Measurements from ENCODE around the gene TRAPPC1. TPM values are rescaled to one million over a fixed set of nuclear protein-coding genes. Genes with fewer than 3 reads are reported as not detected.

Gene TRAPPC1
- total RNA-seq, 4 donors from 2014 or later = 42.7 to 70.9 (median 68.8) TPM

DNA sequence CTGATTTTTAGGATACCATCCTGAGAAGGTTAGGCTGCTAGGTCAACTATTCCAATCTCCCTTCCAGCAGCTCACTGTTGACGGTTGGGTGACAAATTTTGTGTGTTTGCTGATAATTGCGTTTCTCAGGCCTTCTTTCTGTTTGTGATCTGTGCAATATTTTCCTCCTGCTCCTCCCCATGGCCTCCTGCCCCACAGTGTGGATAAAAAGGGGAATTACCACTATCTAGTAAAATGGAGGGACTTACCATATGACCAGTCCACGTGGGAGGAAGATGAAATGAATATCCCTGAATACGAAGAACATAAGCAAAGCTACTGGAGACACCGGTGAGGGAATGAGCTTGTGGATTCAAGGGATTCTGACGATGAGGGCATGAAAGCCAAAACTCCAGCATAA is 34.0 kb downstream of the TRAPPC1 start:
- no peak overlapping the region for H3K4me3 ChIP-seq
- intact Hi-C loops (cut with DNase I; ENCODE audit: low total_unique reads) = no loop called here
- H3K4me1 ChIP-seq = no peaks in the 10 kb centered on the region
- peaks cover 0 to 49% (median 24%) of the 10 kb centered on the region in 4 donors for H3K36me3 ChIP-seq
- peak; percentile 27 for DNase-seq
- TF ChIP-seq CTCF (IDR thresholded peaks at IDR 0.05) (peak; percentile 38 to 79 (median 53)), EP300 (IDR thresholded peaks at IDR 0.05; ENCODE audit: low read depth) (no peak), POLR2A (IDR thresholded peaks at IDR 0.05) (no peak), POLR2AphosphoS5 (IDR thresholded peaks at IDR 0.05) (no peak)
- H3K9me3 ChIP-seq = no peaks in the 10 kb centered on the region
- H3K27ac ChIP-seq = no peak overlapping the region
- 43 to 44% methylated on average over 5 to 6 of the region's 6 CpGs for WGBS, 2 donors (ENCODE audit: low coverage in 1 of 2)
- H3K27me3 ChIP-seq = no peaks in the 10 kb centered on the region
- in situ Hi-C loops (cut with MboI; ENCODE audit: low pct_ligation_motif_present in 1 of 4, low pct_unique_long_range_greater_than_20kb in 1 of 4, low sequenced_read_pairs in 3 of 4) = no loop called here

GRCh38 chr17:7897090-7897489 is 34.7 kb downstream of the TRAPPC1 start:
- H3K9me3 ChIP-seq = no peaks in the 10 kb centered on the region
- 72 to 91% methylated on average over 7 to 13 of the region's 13 CpGs for WGBS, 2 donors (ENCODE audit: low coverage in 1 of 2)
- H3K36me3 ChIP-seq = peaks cover 0 to 47% (median 23%) of the 10 kb centered on the region in 4 donors
- intact Hi-C loops (cut with DNase I; ENCODE audit: low total_unique reads) = no loop called here
- in situ Hi-C loops (cut with MboI; ENCODE audit: low pct_ligation_motif_present in 1 of 4, low pct_unique_long_range_greater_than_20kb in 1 of 4, low sequenced_read_pairs in 3 of 4) = no loop called here
- H3K4me1 ChIP-seq = no peaks in the 10 kb centered on the region
- H3K4me3 ChIP-seq = no peak overlapping the region
- DNase-seq = no peak
- no peak for TF ChIP-seq POLR2A (IDR thresholded peaks at IDR 0.05)
- TF ChIP-seq POLR2AphosphoS5 (IDR thresholded peaks at IDR 0.05) = no peak
- no peak for TF ChIP-seq EP300 (IDR thresholded peaks at IDR 0.05; ENCODE audit: low read depth)
- TF ChIP-seq CTCF (IDR thresholded peaks at IDR 0.05) = no peak
- H3K27me3 ChIP-seq = no peaks in the 10 kb centered on the region
- no peak overlapping the region for H3K27ac ChIP-seq

DNA sequence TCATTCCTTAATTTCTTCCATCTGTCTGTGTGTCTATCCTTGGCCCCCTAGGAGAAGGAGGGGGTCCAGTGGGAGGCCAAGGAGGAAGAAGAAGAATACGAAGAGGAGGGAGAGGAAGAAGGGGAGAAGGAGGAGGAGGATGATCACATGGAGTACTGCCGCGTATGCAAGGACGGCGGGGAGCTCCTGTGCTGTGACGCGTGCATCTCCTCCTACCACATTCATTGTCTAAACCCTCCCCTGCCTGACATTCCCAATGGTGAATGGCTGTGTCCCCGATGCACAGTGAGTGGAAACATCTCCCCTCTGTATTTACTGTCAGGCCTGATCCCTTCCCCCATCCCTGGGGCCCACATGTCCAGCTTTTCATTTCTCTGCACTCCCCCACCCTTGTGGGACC is 36.9 kb downstream of the TRAPPC1 start:
- H3K4me3 ChIP-seq = no peak overlapping the region
- DNase-seq = no peak
- H3K27ac ChIP-seq = no peak overlapping the region
- peaks cover 3 to 4% (median 3%) of the 10 kb centered on the region in 4 donors for H3K4me1 ChIP-seq
- intact Hi-C loops (cut with DNase I; ENCODE audit: low total_unique reads) = loop anchor here (5.0 kb wide), 1 partner anchor 38 kb away; the partner anchor contains the start of genes CYB5D1, NAA38 and TMEM88
- no peak for TF ChIP-seq EP300 (IDR thresholded peaks at IDR 0.05; ENCODE audit: low read depth)
- no peak for TF ChIP-seq CTCF (IDR thresholded peaks at IDR 0.05)
- TF ChIP-seq POLR2A (IDR thresholded peaks at IDR 0.05) = no peak
- TF ChIP-seq POLR2AphosphoS5 (IDR thresholded peaks at IDR 0.05) = no peak
- in situ Hi-C loops (cut with MboI; ENCODE audit: low pct_ligation_motif_present in 1 of 4, low pct_unique_long_range_greater_than_20kb in 1 of 4, low sequenced_read_pairs in 3 of 4) = no loop called here
- 77 to 85% methylated on average over 5 to 8 of the region's 8 CpGs for WGBS, 2 donors (ENCODE audit: low coverage in 1 of 2)
- peaks cover 0 to 39% (median 17%) of the 10 kb centered on the region in 4 donors for H3K36me3 ChIP-seq
- no peaks in the 10 kb centered on the region for H3K9me3 ChIP-seq
- H3K27me3 ChIP-seq = no peaks in the 10 kb centered on the region

DNA sequence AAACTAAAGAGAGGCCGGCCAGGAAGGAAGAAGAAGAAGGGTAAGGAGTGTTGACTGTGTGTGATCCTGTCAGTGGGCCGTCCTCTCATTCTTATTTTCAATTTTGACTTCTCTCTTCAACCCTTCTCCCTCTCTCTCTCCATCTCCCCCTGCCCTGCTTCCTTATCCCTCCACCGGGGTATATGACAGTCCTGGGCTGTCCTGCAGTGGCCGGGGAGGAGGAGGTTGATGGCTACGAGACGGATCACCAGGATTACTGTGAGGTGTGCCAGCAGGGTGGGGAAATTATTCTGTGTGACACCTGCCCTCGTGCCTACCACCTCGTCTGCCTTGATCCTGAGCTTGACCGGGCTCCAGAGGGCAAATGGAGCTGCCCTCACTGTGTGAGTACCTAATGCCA is 37.5 kb downstream of the TRAPPC1 start:
- TF ChIP-seq CTCF (IDR thresholded peaks at IDR 0.05) = no peak
- no peak for TF ChIP-seq POLR2AphosphoS5 (IDR thresholded peaks at IDR 0.05)
- TF ChIP-seq EP300 (IDR thresholded peaks at IDR 0.05; ENCODE audit: low read depth) = no peak
- TF ChIP-seq POLR2A (IDR thresholded peaks at IDR 0.05) = no peak

More for the DNA sequence above, 37.5 kb downstream of the TRAPPC1 start:
- no peak overlapping the region for H3K4me3 ChIP-seq
- no peaks in the 10 kb centered on the region for H3K27me3 ChIP-seq
- peaks cover 9 to 11% (median 10%) of the 10 kb centered on the region in 4 donors for H3K4me1 ChIP-seq
- peaks cover 0 to 34% (median 14%) of the 10 kb centered on the region in 4 donors for H3K36me3 ChIP-seq
- intact Hi-C loops (cut with DNase I; ENCODE audit: low total_unique reads) = loop anchor here (5.0 kb wide), 1 partner anchor 37 kb away; the partner anchor contains the start of genes CYB5D1, NAA38 and TMEM88
- 85 to 91% methylated on average over 4 to 9 of the region's 9 CpGs for WGBS, 2 donors (ENCODE audit: low coverage in 1 of 2)
- in situ Hi-C loops (cut with MboI; ENCODE audit: low pct_ligation_motif_present in 1 of 4, low pct_unique_long_range_greater_than_20kb in 1 of 4, low sequenced_read_pairs in 3 of 4) = no loop called here
- no peaks in the 10 kb centered on the region for H3K9me3 ChIP-seq
- DNase-seq = no peak
- H3K27ac ChIP-seq = no peak overlapping the region
